Measurements from ENCODE around the gene ANKRD12.

The ANKRD12 gene

DNA sequence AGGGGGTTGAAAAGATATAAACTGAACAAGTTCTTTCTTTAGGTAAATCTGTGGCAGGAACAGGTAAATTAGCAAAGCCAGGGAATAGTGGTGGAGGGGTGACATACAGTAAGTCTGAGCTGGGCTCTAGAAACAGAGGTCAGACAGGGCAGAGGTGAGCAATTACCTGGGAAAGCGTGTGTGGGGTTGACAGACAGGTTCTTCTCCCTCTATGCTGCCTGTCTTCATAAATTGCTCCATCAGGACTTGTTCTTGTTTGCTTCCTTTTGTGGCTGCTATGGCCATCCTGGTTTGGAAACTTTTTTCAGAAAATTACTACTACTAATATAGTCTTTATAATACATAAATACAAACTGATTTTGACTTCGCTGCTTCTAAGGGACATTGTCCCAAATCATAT, 3.4 kb upstream of the ANKRD12 start:
- TF ChIP-seq, protein P1, sequence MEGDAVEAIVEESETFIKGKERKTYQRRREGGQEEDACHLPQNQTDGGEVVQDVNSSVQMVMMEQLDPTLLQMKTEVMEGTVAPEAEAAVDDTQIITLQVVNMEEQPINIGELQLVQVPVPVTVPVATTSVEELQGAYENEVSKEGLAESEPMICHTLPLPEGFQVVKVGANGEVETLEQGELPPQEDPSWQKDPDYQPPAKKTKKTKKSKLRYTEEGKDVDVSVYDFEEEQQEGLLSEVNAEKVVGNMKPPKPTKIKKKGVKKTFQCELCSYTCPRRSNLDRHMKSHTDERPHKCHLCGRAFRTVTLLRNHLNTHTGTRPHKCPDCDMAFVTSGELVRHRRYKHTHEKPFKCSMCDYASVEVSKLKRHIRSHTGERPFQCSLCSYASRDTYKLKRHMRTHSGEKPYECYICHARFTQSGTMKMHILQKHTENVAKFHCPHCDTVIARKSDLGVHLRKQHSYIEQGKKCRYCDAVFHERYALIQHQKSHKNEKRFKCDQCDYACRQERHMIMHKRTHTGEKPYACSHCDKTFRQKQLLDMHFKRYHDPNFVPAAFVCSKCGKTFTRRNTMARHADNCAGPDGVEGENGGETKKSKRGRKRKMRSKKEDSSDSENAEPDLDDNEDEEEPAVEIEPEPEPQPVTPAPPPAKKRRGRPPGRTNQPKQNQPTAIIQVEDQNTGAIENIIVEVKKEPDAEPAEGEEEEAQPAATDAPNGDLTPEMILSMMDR (IDR thresholded peaks at IDR 0.05; ENCODE audit: control insufficient read depth, extremely low read depth, insufficient read depth) = no peak
- no peak overlapping the region for H3K4me3 ChIP-seq (ENCODE audit: low read depth, low read length)
- DNase-seq (ENCODE audit: low read depth) = peak; percentile 56

GRCh38 chr18:9135081-9135911, 1.3 kb upstream of the ANKRD12 start:
- H3K4me3 ChIP-seq (ENCODE audit: low read depth, low read length) = peak overlapping the region; percentile 65
- DNase-seq (ENCODE audit: low read depth) = no peak
- TF ChIP-seq, protein P1 (IDR thresholded peaks at IDR 0.05; ENCODE audit: control insufficient read depth, extremely low read depth, insufficient read depth) = no peak

DNA sequence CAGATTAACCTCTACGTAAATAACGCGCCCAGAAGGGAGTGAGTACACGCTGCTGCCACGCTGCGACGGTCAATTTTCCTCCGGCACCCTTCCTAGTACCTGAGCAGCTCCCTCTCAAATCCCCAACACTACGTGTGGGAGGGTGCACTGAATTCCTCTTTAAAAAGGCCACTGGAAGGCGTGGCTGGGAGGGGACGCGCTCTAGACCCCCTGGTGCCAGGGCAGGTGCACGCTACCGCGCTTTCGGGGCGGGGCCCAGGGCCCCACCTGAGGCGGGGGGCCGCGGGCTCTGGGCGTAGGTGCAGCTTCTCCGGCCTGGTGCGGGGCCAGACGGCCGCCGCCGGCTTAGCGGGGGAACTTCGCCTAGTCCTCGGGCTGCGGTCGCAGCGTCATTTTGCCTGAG, 668 bp upstream of the ANKRD12 start:
- TF ChIP-seq, protein P1 (IDR thresholded peaks at IDR 0.05; ENCODE audit: control insufficient read depth, extremely low read depth, insufficient read depth) = no peak
- peak; percentile 22 for DNase-seq (ENCODE audit: low read depth)
- peak overlapping the region; percentile 65 for H3K4me3 ChIP-seq (ENCODE audit: low read depth, low read length)

GRCh38 chr18:9137168-9138066, 836 bp downstream of the ANKRD12 start:
- peak overlapping the region; percentile 65 for H3K4me3 ChIP-seq (ENCODE audit: low read depth, low read length)
- peak; percentile 8 for DNase-seq (ENCODE audit: low read depth)
- TF ChIP-seq, protein P1 (IDR thresholded peaks at IDR 0.05; ENCODE audit: control insufficient read depth, extremely low read depth, insufficient read depth) = peak; percentile 2; the same call in 1 of the 2 replicates

- no peak for DNase-seq (ENCODE audit: low read depth)
- H3K4me3 ChIP-seq (ENCODE audit: low read depth, low read length) = no peak overlapping the region
- TF ChIP-seq, protein P1 (IDR thresholded peaks at IDR 0.05; ENCODE audit: control insufficient read depth, extremely low read depth, insufficient read depth) = no peak
Measured at GRCh38 chr18:9139400-9140039, 2.9 kb downstream of the ANKRD12 start.

DNA sequence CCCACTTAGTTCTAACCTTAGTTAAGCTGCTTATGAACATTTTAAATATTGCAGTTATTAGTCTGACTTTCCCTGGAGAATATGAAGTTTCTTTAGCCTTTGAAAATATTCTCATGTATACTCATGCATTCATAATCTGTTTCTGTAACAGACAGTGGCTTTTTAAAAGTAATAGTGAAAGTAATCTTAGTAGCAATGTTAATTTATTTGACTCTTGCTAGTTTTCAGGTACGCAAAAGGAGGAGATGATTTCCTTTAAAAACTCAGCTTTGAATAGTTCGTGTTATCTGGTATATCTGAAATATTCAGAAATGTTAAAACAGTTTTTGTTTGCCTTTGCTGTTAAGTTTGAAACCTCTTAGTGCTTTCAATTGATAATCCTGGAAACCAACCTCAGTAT, 3.8 kb downstream of the ANKRD12 start:
- no peak for DNase-seq (ENCODE audit: low read depth)
- H3K4me3 ChIP-seq (ENCODE audit: low read depth, low read length) = no peak overlapping the region
- TF ChIP-seq, protein P1 (IDR thresholded peaks at IDR 0.05; ENCODE audit: control insufficient read depth, extremely low read depth, insufficient read depth) = no peak
